Stimulated activated naive CD8-positive, alpha-beta T cell treated with anti-CD3 and anti-CD28 coated beads, Interleukin-15, amount 100 ng/mL, for 72 hours (primary cell): ENCODE data around the gene TNNI3.
A peak's percentile ranks its signal among the peaks of the same experiment; 100 is the strongest.
"Not testable (repeated sequence)": the region's sequence is repeated elsewhere in the genome, so short reads cannot be mapped to it uniquely, and the experiment has no call there.

Experiments used
- ATAC-seq: fragments of 150-1000 bp; cut with Tn5 transposase; 2 replicates; pipeline ENCODE4 v1.10.0; 2021; ENCODE audit warnings: mild to moderate bottlenecking, moderate library complexity
- DNase-seq, 2 donors: peaks; one replicate each; pipeline ENCODE4 v3.0.0; 2021 to 2022
- H3K27ac Mint-ChIP-seq, 2 donors: one replicate each; pipeline ENCODE4 v1.8.0; 2022; ENCODE audit warnings: mild to moderate bottlenecking in 2 of 2, mixed read lengths in 2 of 2, moderate library complexity in 2 of 2
- H3K27me3 Mint-ChIP-seq: one replicate; pipeline ENCODE4 v1.8.0; 2022; ENCODE audit warnings: mixed read lengths
- H3K4me1 Mint-ChIP-seq: one replicate; pipeline ENCODE4 v1.8.0; 2022; ENCODE audit warnings: mild to moderate bottlenecking, mixed read lengths
- H3K4me3 Mint-ChIP-seq, 2 donors: one replicate each; pipeline ENCODE4 v1.8.0; 2022; ENCODE audit warnings: mild to moderate bottlenecking in 2 of 2, mixed read lengths in 2 of 2, moderate library complexity in 1 of 2
- H3K9me3 Mint-ChIP-seq, 2 donors: one replicate each; pipeline ENCODE4 v1.8.0; 2022; ENCODE audit warnings: mixed read lengths in 2 of 2

The TNNI3 gene

DNA sequence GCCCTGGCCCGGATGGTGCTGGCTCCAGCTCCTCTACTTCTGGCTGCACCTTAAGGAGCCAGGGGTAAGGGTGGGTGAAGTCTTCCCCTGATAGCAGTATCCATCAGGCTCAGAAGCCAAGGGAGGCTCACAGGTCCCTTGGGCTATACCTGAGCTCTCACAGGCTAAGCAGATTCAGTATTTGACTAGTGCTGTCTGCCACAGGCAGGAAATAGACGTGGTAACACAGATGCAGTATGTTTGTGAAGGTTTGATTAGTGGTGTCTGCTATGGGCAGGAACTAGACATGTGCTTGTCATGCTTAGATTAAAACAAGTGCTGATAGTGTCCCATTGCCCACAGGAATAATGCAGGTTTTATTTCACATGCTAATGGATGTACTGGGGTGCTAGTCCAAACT lies 18.5 kb upstream of the TNNI3 start:
- H3K4me1 Mint-ChIP-seq = peaks cover 52% of the 10 kb centered on the region
- no peak overlapping the region for H3K27ac Mint-ChIP-seq
- H3K9me3 Mint-ChIP-seq = peaks cover 0 to 7% of the 10 kb centered on the region in 2 donors
- H3K4me3 Mint-ChIP-seq = no peak overlapping the region
- DNase-seq (no peak), ATAC-seq (no peak)
- H3K27me3 Mint-ChIP-seq = peaks cover 100% of the 10 kb centered on the region

DNA sequence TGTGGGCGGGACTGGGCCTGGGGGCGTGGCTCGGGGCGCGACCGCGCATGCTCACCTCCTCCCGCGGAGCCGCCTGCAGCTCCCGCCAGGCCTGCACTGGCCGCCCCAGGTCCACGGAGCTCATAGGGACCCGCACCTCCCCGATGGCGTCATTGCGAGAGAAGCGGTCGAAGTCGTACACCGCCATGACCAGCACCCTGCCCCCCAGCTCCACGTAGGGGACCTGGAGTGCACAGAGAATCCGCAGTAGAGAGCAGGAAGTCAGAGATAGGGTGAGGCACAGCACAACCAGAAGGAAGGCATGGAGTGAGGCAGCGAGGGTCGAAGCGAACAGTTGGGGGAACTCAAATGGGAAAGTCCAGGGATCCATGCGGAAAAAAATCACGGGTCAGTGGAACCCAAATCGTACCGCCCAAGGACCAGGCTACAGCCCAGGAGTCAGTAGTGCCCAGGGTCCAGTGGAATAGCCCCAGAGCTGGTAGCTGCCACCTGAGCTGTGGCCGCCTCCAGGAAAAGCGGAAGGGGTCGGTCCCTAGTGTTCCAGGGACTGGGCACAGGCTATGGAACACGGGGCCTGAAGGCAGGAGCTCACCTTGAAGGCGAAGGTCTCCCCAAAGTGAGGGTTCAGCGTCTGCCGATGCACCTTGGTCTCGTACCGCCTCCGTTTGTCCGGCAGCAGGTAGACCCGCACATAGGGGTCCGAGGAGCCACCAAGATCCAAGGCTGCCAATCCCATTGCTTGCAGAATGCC lies 17.8 kb upstream of the TNNI3 start:
- H3K4me1 Mint-ChIP-seq = peaks cover 48% of the 10 kb centered on the region
- ATAC-seq (no peak), DNase-seq (no peak)
- H3K9me3 Mint-ChIP-seq = peaks cover 0 to 7% of the 10 kb centered on the region in 2 donors
- H3K27ac Mint-ChIP-seq = peak overlapping the region in 1 of 2 donors; percentile 50
- H3K27me3 Mint-ChIP-seq = peaks cover 100% of the 10 kb centered on the region
- no peak overlapping the region for H3K4me3 Mint-ChIP-seq

DNA sequence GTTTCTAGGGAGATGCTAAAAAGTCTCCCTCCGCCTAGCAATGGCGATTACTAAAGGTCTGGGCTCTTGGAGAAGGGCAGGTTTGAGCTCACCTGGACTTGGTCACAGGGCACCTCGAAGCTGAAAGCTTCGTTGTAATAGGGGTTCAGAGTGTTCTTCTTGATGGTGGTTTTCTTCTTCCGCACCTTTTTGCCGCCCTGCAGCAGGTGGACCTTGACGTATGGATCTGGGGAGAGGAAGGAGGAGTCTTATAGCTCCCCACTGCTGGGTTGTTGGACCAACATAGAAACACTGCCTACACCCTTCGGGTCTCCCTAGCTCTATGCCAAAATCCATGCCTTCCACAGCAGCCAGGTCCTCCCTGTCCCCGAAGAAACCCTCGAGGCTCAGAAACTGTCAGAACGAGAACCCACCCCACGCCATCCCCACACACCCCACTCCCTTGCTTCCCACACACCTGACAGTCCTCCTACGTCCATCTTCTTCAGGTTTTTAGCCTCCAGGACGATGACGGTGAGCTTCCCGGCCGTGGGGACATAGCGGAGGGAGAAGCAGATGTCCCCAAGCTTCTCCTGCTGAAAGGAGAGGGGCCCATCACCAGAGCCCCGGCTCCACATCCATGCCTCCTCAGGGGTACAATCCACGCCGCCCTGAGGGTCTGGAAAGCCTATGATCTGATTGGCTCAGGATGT lies 17.0 kb upstream of the TNNI3 start:
- H3K4me1 Mint-ChIP-seq = peaks cover 41% of the 10 kb centered on the region
- ATAC-seq (no peak), DNase-seq (no peak)
- H3K9me3 Mint-ChIP-seq = peaks cover 0 to 7% of the 10 kb centered on the region in 2 donors
- peak overlapping the region; percentile 72 to 75 for H3K4me3 Mint-ChIP-seq
- H3K27ac Mint-ChIP-seq = no peak overlapping the region
- peaks cover 99% of the 10 kb centered on the region for H3K27me3 Mint-ChIP-seq

DNA sequence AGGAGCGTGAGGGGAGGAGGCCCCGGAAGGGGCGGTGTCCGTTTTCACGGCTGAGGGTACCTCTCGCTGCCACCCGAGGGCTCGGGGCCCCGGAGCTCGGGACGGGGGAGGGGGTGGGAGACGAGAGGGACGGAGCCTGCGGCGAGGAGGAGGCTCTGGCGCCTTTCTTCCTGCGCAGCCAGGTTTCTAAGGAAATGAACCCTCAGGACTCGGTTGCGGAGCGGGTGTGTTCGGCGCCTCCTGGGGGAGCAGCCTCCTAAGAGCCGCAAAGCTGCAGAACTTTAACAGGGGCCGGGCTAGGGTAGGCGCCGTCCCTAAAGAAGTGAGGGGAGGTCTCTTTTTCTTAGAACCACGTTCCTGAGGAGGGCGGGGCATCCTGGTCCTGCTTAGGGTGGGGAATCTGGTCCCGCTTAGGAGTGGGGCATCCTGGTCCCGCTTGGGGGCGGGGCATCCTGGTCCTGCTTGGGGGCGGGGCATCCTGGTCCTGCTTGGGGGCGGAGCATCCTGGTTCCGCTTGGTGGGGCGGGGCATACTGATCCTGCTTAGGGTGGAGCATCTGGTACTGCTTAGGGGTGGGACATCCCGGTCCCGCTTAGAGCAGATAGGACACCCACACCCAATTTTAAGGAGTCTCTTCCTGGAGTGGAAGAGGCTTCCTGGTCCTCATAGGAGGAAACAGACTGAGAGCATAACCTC lies 16.3 kb upstream of the TNNI3 start:
- ATAC-seq (peak; percentile 76), DNase-seq (peak; percentile 39 to 53)
- peaks cover 99% of the 10 kb centered on the region for H3K27me3 Mint-ChIP-seq
- H3K9me3 Mint-ChIP-seq = peaks cover 0 to 7% of the 10 kb centered on the region in 2 donors
- H3K4me1 Mint-ChIP-seq = peaks cover 34% of the 10 kb centered on the region
- peak overlapping the region; percentile 72 to 75 for H3K4me3 Mint-ChIP-seq
- no peak overlapping the region for H3K27ac Mint-ChIP-seq

DNA sequence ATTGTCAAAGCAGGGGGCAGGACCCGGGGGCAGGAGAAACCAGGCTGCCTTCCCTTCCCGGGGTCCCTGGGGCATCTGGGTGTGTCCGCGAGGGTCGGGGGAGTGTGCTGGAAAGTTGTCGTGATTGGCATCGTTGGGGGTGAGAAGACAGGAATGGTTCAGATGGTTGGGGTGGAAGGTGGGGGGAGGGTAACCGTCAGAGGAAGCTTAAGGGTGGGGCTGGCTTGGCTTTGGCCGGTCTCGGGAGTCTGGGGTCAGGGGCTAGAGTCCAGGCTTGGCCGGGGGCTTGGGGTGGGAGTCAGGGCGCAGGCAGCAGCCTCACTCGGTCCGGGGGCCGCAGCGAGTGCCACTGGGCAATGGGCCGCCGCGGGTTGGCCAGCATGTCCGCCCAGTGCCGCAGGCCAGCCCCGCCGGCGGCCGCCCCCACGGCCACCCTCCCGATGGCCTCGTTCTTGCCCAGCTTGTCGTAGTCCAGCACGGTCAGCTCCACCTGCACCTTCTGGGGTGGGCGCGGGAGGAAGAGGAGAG lies 15.7 kb upstream of the TNNI3 start:
- peak overlapping the region; percentile 75 for H3K4me3 Mint-ChIP-seq
- DNase-seq (no peak), ATAC-seq (no peak)
- no peak overlapping the region for H3K27ac Mint-ChIP-seq
- peaks cover 0 to 7% of the 10 kb centered on the region in 2 donors for H3K9me3 Mint-ChIP-seq
- peaks cover 95% of the 10 kb centered on the region for H3K27me3 Mint-ChIP-seq
- H3K4me1 Mint-ChIP-seq = peaks cover 28% of the 10 kb centered on the region

DNA sequence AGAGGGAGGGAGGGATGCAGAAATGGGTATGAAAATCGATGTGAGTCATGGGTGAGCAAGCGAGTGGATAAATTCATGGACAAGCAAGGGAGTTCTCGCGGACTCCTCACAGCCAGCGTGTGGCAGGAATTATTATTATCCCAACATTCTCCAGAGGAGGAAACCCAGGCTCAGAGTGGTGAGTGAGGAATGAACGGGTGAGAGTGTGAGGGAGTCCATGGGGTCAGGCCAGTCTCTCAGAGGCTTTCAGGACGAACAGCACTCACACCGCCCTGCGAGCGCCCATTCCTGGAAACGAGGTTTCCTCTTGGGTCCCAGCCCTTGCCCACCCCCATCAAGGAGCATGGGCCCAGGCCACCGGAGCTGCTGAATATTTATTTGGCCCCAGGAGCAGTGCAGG lies 15.2 kb upstream of the TNNI3 start:
- H3K27ac Mint-ChIP-seq = no peak overlapping the region
- peaks cover 26% of the 10 kb centered on the region for H3K4me1 Mint-ChIP-seq
- peaks cover 94% of the 10 kb centered on the region for H3K27me3 Mint-ChIP-seq
- no peak for ATAC-seq
- H3K9me3 Mint-ChIP-seq = peaks cover 0 to 7% of the 10 kb centered on the region in 2 donors
- peak overlapping the region; percentile 75 for H3K4me3 Mint-ChIP-seq
- no peak for DNase-seq

DNA sequence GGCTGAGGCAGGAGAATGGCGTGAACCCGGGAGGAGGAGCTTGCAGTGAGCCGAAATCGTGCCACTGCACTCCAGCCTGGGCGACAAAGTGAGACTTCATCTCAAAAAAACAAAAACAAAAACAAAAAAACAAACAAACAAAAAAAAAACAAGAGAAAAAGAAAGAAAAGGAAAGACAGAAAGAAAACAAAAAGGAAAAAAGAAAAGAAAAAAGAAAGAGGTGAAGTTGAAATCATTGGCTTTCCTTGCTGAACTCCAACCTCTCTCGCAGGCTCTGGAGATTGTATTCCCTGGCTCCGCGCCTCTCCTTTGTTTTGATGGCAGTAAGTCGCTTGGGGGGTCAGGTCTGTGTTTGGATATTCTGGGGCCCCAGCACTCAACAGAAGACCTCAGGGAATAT lies 14.8 kb upstream of the TNNI3 start:
- Mint-ChIP-seq H3K4me1 (peaks cover 27% of the 10 kb centered on the region), H3K27me3 (peaks cover 94% of the 10 kb centered on the region), H3K4me3 (peak overlapping the region; percentile 75)
- H3K27ac Mint-ChIP-seq, H3K9me3 Mint-ChIP-seq, ATAC-seq, DNase-seq: not testable (repeated sequence)

DNA sequence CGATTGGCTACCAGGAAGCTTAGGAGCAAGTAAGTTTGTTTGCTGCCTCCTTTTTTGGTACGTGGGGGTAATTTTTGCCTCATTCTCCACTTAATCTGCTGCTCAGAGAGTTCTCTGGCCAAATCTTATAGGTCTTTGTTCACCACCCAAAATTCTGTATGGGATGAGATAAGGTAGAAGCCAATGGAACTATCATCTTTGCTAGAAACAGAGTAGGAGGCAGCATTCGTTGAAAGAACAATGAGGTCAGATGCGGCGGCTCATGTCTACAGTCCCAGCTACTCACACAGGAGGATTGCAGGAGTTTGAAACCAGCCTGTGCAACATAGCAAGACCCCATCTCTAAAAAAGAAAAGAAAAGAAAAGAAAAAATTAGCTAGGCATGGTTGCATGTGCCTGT lies 13.9 kb upstream of the TNNI3 start:
- ATAC-seq (no peak), DNase-seq (no peak)
- H3K27me3 Mint-ChIP-seq = peaks cover 94% of the 10 kb centered on the region
- H3K4me1 Mint-ChIP-seq = peaks cover 36% of the 10 kb centered on the region
- no peak overlapping the region for H3K4me3 Mint-ChIP-seq
- no peak overlapping the region for H3K27ac Mint-ChIP-seq
- peaks cover 0 to 7% of the 10 kb centered on the region in 2 donors for H3K9me3 Mint-ChIP-seq

DNA sequence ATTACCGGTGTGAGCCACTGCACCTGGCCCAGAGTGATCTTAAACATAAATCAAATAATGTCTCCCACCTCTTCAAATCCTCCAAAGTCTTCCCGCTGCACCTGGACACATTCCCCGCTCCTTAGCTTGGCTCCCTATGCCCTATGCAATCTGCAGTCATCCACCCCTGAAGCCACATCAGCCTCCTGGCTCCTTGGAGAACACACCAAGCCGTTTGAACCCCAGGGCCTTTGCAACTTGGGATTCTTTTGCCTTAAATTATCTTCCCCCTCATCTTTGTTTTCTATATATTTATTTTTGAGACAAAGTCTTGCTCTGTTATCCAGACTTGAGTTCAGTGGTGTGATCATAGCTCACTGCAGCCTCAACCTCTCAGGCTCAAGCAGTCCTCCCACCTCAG lies 11.6 kb upstream of the TNNI3 start:
- ATAC-seq (no peak), DNase-seq (no peak)
- peaks cover 31% of the 10 kb centered on the region for H3K4me1 Mint-ChIP-seq
- H3K4me3 Mint-ChIP-seq = no peak overlapping the region
- peaks cover 94% of the 10 kb centered on the region for H3K27me3 Mint-ChIP-seq
- H3K27ac Mint-ChIP-seq = no peak overlapping the region
- no peaks in the 10 kb centered on the region for H3K9me3 Mint-ChIP-seq

DNA sequence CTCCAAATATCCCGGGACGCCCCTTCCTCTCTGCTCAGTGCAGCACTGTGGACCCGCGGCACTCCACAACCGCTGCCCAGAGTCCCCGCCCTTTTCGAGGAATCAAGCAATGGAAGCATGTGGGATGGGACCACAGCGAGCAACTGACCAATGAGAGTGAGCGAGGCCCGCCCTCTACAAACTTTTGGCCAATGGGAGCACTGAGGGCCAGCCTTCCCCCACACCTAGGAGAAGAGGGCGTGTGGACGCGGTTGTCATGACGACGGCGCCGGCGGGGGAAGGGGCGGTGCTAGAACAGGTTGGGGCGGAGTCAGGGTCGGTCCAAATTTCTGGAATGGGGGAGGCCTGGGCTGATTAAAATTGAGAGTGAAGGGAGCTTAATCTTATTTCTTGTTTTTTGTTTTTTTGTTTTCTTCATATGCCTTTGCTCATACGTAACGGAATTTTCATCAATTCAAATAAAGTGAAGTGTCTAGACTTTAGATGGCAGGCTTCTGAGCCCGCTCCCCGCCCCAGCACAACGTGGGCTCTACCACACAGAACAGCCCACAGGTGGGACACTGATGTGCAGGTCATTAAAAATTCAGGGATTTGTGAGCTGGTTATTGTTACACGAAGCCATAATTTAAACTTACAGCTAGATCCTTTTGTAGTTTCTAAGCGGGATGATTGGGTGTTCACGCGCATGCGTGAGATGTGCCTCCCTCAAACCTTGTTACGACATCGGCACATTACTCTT lies 9.2 kb upstream of the TNNI3 start, which contains the start of gene DNAAF3:
DNAAF3 (minus strand) TSS at position 84 of the 739 bp plus-strand sequence. CDS start 200 bp downstream, outside the sequence.
- H3K27me3 Mint-ChIP-seq = peaks cover 87% of the 10 kb centered on the region
- peak; percentile 93 for ATAC-seq
- peak; percentile 79 to 85 for DNase-seq
- peak within 1 kb of the TSS; percentile 83 to 87 for H3K4me3 Mint-ChIP-seq
- H3K9me3 Mint-ChIP-seq = no peaks in the 10 kb centered on the region
- peak within 1 kb of the TSS in 1 of 2 donors; percentile 48 for H3K27ac Mint-ChIP-seq
- peaks cover 17% of the 10 kb centered on the region for H3K4me1 Mint-ChIP-seq

DNA sequence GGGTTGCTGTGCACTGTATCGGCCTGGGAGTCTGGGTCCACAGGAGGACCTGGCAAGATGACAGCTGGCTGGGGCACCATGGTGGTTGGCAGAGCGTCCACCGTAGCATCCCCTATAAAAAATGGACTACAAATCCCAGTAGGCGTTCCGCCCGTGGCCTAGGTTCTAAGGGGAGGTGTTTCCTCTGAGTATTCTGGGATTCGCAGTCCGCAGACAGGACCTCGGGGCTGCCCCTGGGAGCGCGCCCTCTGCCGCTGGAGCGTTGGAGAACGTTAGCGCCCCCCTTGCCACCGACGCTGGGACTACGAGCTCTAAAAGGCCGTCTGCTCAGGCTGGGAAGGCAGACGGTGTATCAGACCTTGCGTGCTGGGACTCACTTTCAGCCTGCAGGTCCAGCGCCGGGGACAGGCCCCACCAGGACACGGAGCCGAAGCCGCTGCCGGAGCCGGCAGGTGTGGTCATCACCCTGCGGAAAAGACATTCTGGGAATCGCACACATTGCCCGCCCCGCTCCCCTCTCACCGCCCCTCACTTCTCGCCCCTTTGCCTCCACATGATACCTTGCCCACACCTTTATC lies 8.5 kb upstream of the TNNI3 start:
- peak overlapping the region; percentile 83 to 87 for H3K4me3 Mint-ChIP-seq
- no peak overlapping the region for H3K27ac Mint-ChIP-seq
- H3K9me3 Mint-ChIP-seq = no peaks in the 10 kb centered on the region
- H3K4me1 Mint-ChIP-seq = peaks cover 17% of the 10 kb centered on the region
- peak; percentile 79 for ATAC-seq
- peak; percentile 44 to 59 for DNase-seq
- H3K27me3 Mint-ChIP-seq = peaks cover 87% of the 10 kb centered on the region

DNA sequence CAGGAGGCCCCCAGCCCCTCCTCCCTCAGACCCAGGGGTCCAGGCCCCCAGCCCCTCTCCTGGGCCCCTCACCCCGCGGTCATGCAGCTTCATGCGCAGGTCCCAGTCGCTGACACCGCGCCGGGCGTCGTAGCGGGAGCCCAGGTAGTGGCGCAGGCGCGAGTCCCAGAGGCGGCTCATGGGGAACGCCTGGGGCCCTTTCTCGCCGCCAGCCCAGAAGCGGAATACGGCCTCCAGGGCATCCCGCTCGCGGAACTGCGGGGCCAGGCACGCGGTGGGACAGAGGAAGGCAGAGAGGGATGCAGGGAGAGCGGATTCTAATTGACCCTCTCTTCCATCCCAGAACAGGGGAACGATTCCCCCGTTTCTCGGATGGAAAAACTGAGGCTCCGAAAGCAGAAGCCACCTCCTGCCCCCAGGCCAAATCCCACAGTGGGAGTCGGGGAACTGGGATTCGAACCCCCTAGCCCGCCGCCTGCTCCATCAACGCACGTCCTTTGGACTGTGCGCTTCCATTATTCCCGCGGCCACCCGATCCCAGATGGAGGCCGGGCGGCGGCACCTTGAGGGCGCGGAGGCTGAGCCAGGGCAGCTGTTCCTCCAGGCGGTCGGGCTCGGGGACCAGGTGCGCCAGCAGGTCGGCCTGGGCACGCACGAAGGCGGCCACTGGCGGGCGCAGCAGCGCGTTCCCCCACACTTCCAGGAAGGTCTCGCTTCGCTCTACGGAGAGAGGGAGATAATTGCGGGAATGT lies 4.2 kb upstream of the TNNI3 start:
- no peak for DNase-seq
- Mint-ChIP-seq H3K9me3 (no peaks in the 10 kb centered on the region), H3K4me1 (peaks cover 28% of the 10 kb centered on the region), H3K27me3 (peaks cover 93% of the 10 kb centered on the region), H3K27ac (no peak overlapping the region), H3K4me3 (no peak overlapping the region)
- no peak for ATAC-seq

DNA sequence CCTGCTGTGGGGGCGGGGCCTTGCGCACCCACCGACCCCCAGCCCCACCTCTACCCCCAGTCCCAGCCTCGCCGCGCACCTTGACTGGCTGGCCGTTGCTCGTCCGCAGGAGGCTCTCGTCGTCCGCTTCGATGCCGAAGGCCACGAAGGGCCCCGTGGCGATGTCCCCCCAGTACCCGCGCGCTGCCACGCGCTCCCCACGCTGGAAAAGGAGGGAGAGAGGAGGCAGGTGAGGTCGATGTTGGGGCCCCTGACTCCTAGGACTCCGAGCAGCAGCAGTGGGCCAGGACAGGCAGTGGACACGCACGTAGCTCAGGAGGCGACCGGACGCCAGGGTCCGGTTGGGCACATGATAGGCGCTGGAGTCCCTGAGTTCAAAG lies 3.4 kb upstream of the TNNI3 start:
- no peaks in the 10 kb centered on the region for H3K9me3 Mint-ChIP-seq
- ATAC-seq (no peak), DNase-seq (no peak)
- H3K4me1 Mint-ChIP-seq = peaks cover 28% of the 10 kb centered on the region
- H3K4me3 Mint-ChIP-seq = no peak overlapping the region
- peaks cover 93% of the 10 kb centered on the region for H3K27me3 Mint-ChIP-seq
- H3K27ac Mint-ChIP-seq = no peak overlapping the region
